ENCODE data around the gene ACTG2. TPM values are rescaled to one million over a fixed set of nuclear protein-coding genes. Genes with fewer than 3 reads are reported as not detected.

The ACTG2 gene
- total and polyA plus RNA-seq, 10 donors = 0.60 to 17.6 (median 4.3) TPM

- Histone ChIP-seq H3K4me3 (no peak overlapping the region), H3K36me3 (peaks cover 2 to 94% (median 26%) of the 10 kb centered on the region in 6 donors), H3K9me3 (no peaks in the 10 kb centered on the region), H3K4me1 (peaks cover 0 to 76% (median 18%) of the 10 kb centered on the region in 6 donors), H3K27ac (no peak overlapping the region), H3K27me3 (replicated peaks in 1 of 7) (no peaks in the 10 kb centered on the region)
- WGBS, 5 donors = 66 to 70% (median 68%) methylated on average over 2 of the region's 2 CpGs
- intact Hi-C loops (cut with DNase I; ENCODE audit: low total_unique reads) = no loop called here
- TF ChIP-seq POLR2A (IDR thresholded peaks at IDR 0.05) = no peak
- no peak for DNase-seq
These were observed 49.9 kb downstream of the ACTG2 start for GRCh38 chr2:73942664-73943063.

- intact Hi-C loops (cut with DNase I; ENCODE audit: low total_unique reads) = no loop called here
- 70 to 85% (median 72%) methylated on average over 4 of the region's 4 CpGs for WGBS, 5 donors
- H3K27me3 ChIP-seq (replicated peaks in 1 of 7) = no peaks in the 10 kb centered on the region
- no peaks in the 10 kb centered on the region for H3K9me3 ChIP-seq
- no peak for TF ChIP-seq CTCF (IDR thresholded peaks at IDR 0.05 in 8 of 11, conservative IDR thresholded peaks at IDR 0.05 in 3 of 11)
- TF ChIP-seq POLR2AphosphoS5 (IDR thresholded peaks at IDR 0.05) = no peak
- TF ChIP-seq POLR2A (IDR thresholded peaks at IDR 0.05) = no peak
- H3K4me1 ChIP-seq = peaks cover 0 to 76% (median 27%) of the 10 kb centered on the region in 6 donors
- no peak overlapping the region for H3K27ac ChIP-seq
- H3K36me3 ChIP-seq = peaks cover 2 to 99% (median 40%) of the 10 kb centered on the region in 6 donors
- no peak overlapping the region for H3K4me3 ChIP-seq
- no peak for DNase-seq
These were observed 51.9 kb downstream of the ACTG2 start for GRCh38 chr2:73944714-73945113.

- Histone ChIP-seq H3K4me3 (no peak overlapping the region), H3K27ac (no peak overlapping the region), H3K27me3 (replicated peaks in 1 of 7) (no peaks in the 10 kb centered on the region), H3K36me3 (peaks cover 2 to 100% (median 48%) of the 10 kb centered on the region in 6 donors), H3K9me3 (no peaks in the 10 kb centered on the region), H3K4me1 (peaks cover 0 to 77% (median 33%) of the 10 kb centered on the region in 6 donors)
- DNase-seq = no peak
- 66 to 82% (median 74%) methylated on average over 1 of the region's 1 CpG for WGBS, 5 donors
- intact Hi-C loops (cut with DNase I; ENCODE audit: low total_unique reads) = no loop called here
- no peak for TF ChIP-seq POLR2AphosphoS5 (IDR thresholded peaks at IDR 0.05)
- TF ChIP-seq POLR2A (IDR thresholded peaks at IDR 0.05) = no peak
- TF ChIP-seq CTCF (IDR thresholded peaks at IDR 0.05 in 8 of 11, conservative IDR thresholded peaks at IDR 0.05 in 3 of 11) = no peak
These were observed 53.4 kb downstream of the ACTG2 start for GRCh38 chr2:73946215-73946614.

- no peak for DNase-seq
- Histone ChIP-seq H3K9me3 (no peaks in the 10 kb centered on the region), H3K27ac (no peak overlapping the region), H3K4me1 (peaks cover 0 to 77% (median 33%) of the 10 kb centered on the region in 6 donors), H3K4me3 (no peak overlapping the region), H3K36me3 (peaks cover 2 to 100% (median 53%) of the 10 kb centered on the region in 6 donors), H3K27me3 (replicated peaks in 1 of 7) (no peaks in the 10 kb centered on the region)
- TF ChIP-seq POLR2A (IDR thresholded peaks at IDR 0.05) = no peak
- no peak for TF ChIP-seq CTCF (IDR thresholded peaks at IDR 0.05 in 8 of 11, conservative IDR thresholded peaks at IDR 0.05 in 3 of 11)
- TF ChIP-seq POLR2AphosphoS5 (IDR thresholded peaks at IDR 0.05) = no peak
- intact Hi-C loops (cut with DNase I; ENCODE audit: low total_unique reads) = no loop called here
- 89 to 93% (median 90%) methylated on average over 3 of the region's 3 CpGs for WGBS, 5 donors
These were observed 53.9 kb downstream of the ACTG2 start for GRCh38 chr2:73946666-73947065.

Data from spleen (tissue), 11 donors.